SU-DHL-6 (cell line): ENCODE results near the gene ESR1.

Experiments
- H2AFZ ChIP-seq: fragments of 200-600 bp; sonication (generic); 2 replicates; pipeline ENCODE4 v1.6.1; 2014; ENCODE audit warnings: low read depth, mild to moderate bottlenecking, moderate library complexity, mixed read lengths, antibody characterized with exemption, low read length; ENCODE audit not compliant: severe bottlenecking
- H3F3A ChIP-seq: fragments of 200-600 bp; shearing (Covaris generic); 2 replicates; pipeline ENCODE4 v1.6.0; 2016; ENCODE audit warnings: antibody characterized with exemption, mild to moderate bottlenecking; ENCODE audit not compliant: insufficient read depth
- H3K27ac ChIP-seq: fragments of 200-600 bp; sonication (generic); 2 replicates; pipeline ENCODE4 v1.5.1; 2016; ENCODE audit warnings: low read depth, mild to moderate bottlenecking, low read length, moderate library complexity, mixed read lengths
- H3K27me3 ChIP-seq: fragments of 200-600 bp; sonication (generic), shearing (Covaris generic); 2 replicates; pipeline ENCODE4 v1.6.0; 2014; ENCODE audit warnings: mild to moderate bottlenecking, low read length
- H3K36me3 ChIP-seq: fragments of 200-600 bp; sonication (generic); 2 replicates; pipeline ENCODE4 v1.6.1; 2014; ENCODE audit warnings: mild to moderate bottlenecking, low read length, mixed read lengths
- H3K4me2 ChIP-seq: fragments of 300-600, 200-600 bp; shearing (Covaris generic), sonication (generic); 2 replicates; pipeline ENCODE4 v1.6.0; 2014; ENCODE audit warnings: low read length, low read depth, mild to moderate bottlenecking; ENCODE audit not compliant: poor library complexity, severe bottlenecking
- H3K4me3 ChIP-seq: fragments of 200-600 bp; sonication (generic); 2 replicates; pipeline ENCODE4 v1.5.1; 2014; ENCODE audit warnings: antibody characterized with exemption, low read length, mild to moderate bottlenecking, mixed read lengths; ENCODE audit not compliant: insufficient read depth, poor library complexity, severe bottlenecking
- H3K79me2 ChIP-seq: fragments of 200-600 bp; sonication (generic); 2 replicates; pipeline ENCODE4 v1.6.1; 2014; ENCODE audit warnings: mild to moderate bottlenecking, low read length, moderate library complexity; ENCODE audit not compliant: insufficient read depth
- H3K9ac ChIP-seq: fragments of 200-600 bp; sonication (generic); 2 replicates; pipeline ENCODE4 v1.7.0; 2014; ENCODE audit warnings: mild to moderate bottlenecking, low read length
- H3K9me2 ChIP-seq: fragments of 200-600 bp; sonication (generic); replicated peaks from 2 replicates; pipeline ENCODE4 v1.6.1; 2014; ENCODE audit warnings: low read length; ENCODE audit not compliant: insufficient read depth
- H3K9me3 ChIP-seq: fragments of 200-600 bp; sonication (generic); 2 replicates; pipeline ENCODE4 v1.6.1; 2014; ENCODE audit warnings: low read length, mixed read lengths; ENCODE audit not compliant: insufficient read depth
- H4K20me1 ChIP-seq: fragments of 200-600 bp; sonication (generic); 2 replicates; pipeline ENCODE4 v1.6.1; 2014; ENCODE audit warnings: low read depth, mild to moderate bottlenecking, antibody characterized with exemption, low read length, moderate library complexity, mixed read lengths
- EZH2phosphoT487 ChIP-seq: fragments of 200-600 bp; sonication (generic), shearing (Covaris generic); conservative IDR thresholded peaks from 2 replicates; pipeline ENCODE4 v1.6.1; 2018; ENCODE audit warnings: mild to moderate bottlenecking, antibody characterized with exemption, low read length, moderate library complexity, mixed read lengths
- TF ChIP-seq, protein P1 (sequence below): fragments of 200-600 bp; sonication (generic); IDR thresholded peaks from one replicate; pipeline ENCODE4 v1.5.1; 2017; ENCODE audit warnings: antibody characterized with exemption, mild to moderate bottlenecking, low read length, moderate library complexity; ENCODE audit not compliant: insufficient read depth, poor library complexity, severe bottlenecking

The ESR1 gene

DNA sequence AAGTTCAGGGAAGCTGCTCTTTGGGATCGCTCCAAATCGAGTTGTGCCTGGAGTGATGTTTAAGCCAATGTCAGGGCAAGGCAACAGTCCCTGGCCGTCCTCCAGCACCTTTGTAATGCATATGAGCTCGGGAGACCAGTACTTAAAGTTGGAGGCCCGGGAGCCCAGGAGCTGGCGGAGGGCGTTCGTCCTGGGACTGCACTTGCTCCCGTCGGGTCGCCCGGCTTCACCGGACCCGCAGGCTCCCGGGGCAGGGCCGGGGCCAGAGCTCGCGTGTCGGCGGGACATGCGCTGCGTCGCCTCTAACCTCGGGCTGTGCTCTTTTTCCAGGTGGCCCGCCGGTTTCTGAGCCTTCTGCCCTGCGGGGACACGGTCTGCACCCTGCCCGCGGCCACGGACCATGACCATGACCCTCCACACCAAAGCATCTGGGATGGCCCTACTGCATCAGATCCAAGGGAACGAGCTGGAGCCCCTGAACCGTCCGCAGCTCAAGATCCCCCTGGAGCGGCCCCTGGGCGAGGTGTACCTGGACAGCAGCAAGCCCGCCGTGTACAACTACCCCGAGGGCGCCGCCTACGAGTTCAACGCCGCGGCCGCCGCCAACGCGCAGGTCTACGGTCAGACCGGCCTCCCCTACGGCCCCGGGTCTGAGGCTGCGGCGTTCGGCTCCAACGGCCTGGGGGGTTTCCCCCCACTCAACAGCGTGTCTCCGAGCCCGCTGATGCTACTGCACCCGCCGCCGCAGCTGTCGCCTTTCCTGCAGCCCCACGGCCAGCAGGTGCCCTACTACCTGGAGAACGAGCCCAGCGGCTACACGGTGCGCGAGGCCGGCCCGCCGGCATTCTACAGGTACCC, at the start of gene ESR1:
TSS of gene ESR1 (plus strand) at position 170 of the 858 bp plus-strand sequence. CDS start at position 401, 231 bp downstream.
- no peak within 1 kb of the TSS for H3K4me2 ChIP-seq
- H3K27ac ChIP-seq: no peak within 1 kb of the TSS
- TF ChIP-seq, protein P1, sequence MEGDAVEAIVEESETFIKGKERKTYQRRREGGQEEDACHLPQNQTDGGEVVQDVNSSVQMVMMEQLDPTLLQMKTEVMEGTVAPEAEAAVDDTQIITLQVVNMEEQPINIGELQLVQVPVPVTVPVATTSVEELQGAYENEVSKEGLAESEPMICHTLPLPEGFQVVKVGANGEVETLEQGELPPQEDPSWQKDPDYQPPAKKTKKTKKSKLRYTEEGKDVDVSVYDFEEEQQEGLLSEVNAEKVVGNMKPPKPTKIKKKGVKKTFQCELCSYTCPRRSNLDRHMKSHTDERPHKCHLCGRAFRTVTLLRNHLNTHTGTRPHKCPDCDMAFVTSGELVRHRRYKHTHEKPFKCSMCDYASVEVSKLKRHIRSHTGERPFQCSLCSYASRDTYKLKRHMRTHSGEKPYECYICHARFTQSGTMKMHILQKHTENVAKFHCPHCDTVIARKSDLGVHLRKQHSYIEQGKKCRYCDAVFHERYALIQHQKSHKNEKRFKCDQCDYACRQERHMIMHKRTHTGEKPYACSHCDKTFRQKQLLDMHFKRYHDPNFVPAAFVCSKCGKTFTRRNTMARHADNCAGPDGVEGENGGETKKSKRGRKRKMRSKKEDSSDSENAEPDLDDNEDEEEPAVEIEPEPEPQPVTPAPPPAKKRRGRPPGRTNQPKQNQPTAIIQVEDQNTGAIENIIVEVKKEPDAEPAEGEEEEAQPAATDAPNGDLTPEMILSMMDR: no peak
- no peak for TF ChIP-seq EZH2phosphoT487
- H3K27me3 ChIP-seq: no peaks in the 10 kb centered on the region
- H3F3A ChIP-seq: no peaks in the 10 kb centered on the region
- no peak within 1 kb of the TSS for H3K4me3 ChIP-seq
- no peak within 1 kb of the TSS for H3K9ac ChIP-seq
- no peaks in the 10 kb centered on the region for H3K9me2 ChIP-seq
- H2AFZ ChIP-seq: no peak within 1 kb of the TSS
- H3K36me3 ChIP-seq: no peaks in the 10 kb centered on the region
- H4K20me1 ChIP-seq: no peaks in the 10 kb centered on the region
- H3K9me3 ChIP-seq: no peaks in the 10 kb centered on the region
- no peaks in the 10 kb centered on the region for H3K79me2 ChIP-seq

DNA sequence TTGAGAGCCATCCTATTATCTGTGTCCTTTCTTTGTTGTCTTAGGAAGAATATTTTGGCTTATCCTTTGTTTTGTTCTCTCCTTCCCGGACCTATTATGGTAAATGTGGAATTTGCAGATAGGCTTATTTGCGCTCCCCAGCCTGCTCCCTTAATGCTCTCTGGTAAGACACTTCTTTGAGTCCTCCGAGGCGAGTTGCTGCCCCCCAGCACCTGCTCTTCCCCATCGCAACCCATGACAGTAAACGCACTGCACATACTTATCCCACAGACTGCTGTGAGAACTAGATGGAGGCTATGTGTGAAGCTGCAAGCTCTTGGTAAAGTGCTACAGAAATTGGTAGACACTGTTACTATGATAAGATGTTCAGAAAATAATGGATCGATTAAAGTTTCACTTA, 47.0 kb upstream of the ESR1 start:
- no peaks in the 10 kb centered on the region for H3K79me2 ChIP-seq
- H3K9me2 ChIP-seq: no peaks in the 10 kb centered on the region
- H3K9ac ChIP-seq: no peak overlapping the region
- H2AFZ ChIP-seq: no peak overlapping the region
- no peaks in the 10 kb centered on the region for H3K36me3 ChIP-seq
- no peaks in the 10 kb centered on the region for H3K9me3 ChIP-seq
- H3K4me3 ChIP-seq: no peak overlapping the region
- no peaks in the 10 kb centered on the region for H3K27me3 ChIP-seq
- H4K20me1 ChIP-seq: no peaks in the 10 kb centered on the region
- TF ChIP-seq, protein P1: no peak
- no peak for TF ChIP-seq EZH2phosphoT487
- H3K27ac ChIP-seq: no peak overlapping the region
- H3F3A ChIP-seq: no peaks in the 10 kb centered on the region
- no peak overlapping the region for H3K4me2 ChIP-seq

DNA sequence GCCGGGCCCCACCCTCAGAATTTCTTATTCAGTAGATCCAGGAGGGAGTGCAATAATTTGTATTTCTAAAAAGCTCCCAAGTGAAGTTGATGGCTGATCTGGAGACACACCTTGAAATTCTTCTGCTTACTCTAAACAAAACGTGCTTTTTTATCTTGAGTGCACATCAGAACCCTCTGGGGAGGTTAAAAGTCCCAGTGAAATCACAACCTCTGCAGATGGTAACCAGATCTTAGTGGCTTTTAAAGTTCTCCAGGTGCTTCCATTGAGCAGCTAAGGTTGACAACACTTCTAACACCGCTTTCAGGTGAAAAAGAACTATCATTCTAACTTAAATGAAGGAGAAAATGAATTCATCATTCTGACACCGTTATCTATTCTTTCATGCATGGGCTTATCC, 45.6 kb upstream of the ESR1 start:
- H3K4me2 ChIP-seq: no peak overlapping the region
- H3F3A ChIP-seq: no peaks in the 10 kb centered on the region

More for the DNA sequence above, 45.6 kb upstream of the ESR1 start:
- Histone ChIP-seq H3K79me2 (no peaks in the 10 kb centered on the region), H3K9me2 (no peaks in the 10 kb centered on the region), H3K9me3 (no peaks in the 10 kb centered on the region), H4K20me1 (no peaks in the 10 kb centered on the region), H3K27ac (no peak overlapping the region), H3K9ac (no peak overlapping the region), H2AFZ (no peak overlapping the region), H3K27me3 (no peaks in the 10 kb centered on the region), H3K4me3 (no peak overlapping the region), H3K36me3 (no peaks in the 10 kb centered on the region)
- TF ChIP-seq, protein P1: no peak
- TF ChIP-seq EZH2phosphoT487: no peak
